ENCODE data around the gene CDK6. TPM values are rescaled to one million over a fixed set of nuclear protein-coding genes. Genes with fewer than 3 reads are reported as not detected.

Gene CDK6
- total and polyA plus RNA-seq, 10 of the 15 experiments (the other 5 are each of a cell fraction or from before 2014, with no cell fraction given) = 8.0 to 118 (median 45.8) TPM

GRCh38 chr7:92782855-92783254, 53.5 kb downstream of the CDK6 start:
- in situ Hi-C loops (cut with MboI) (no loop called here), intact Hi-C loops (cut with micrococcal nuclease; ENCODE audit: unreplicated experiment) (loop anchor here (2.0 to 5.0 kb wide), 2 partner anchors 16 to 49 kb away; no protein-coding TSS in a partner anchor)
- no peaks in the 10 kb centered on the region for H3K27me3 ChIP-seq (replicated peaks in 1 of 2; ENCODE audit: control insufficient read depth in 2 of 2, insufficient read depth in 2 of 2, low read length in 1 of 2)
- no peaks in the 10 kb centered on the region for H4K20me1 ChIP-seq (ENCODE audit: control insufficient read depth, insufficient read depth)
- TF ChIP-seq ZBTB11 (CRISPR knock-in tag; IDR thresholded peaks at IDR 0.05) = no peak
- TF ChIP-seq ATF3 (IDR thresholded peaks at IDR 0.05; ENCODE audit: borderline replicate concordance, extremely low read depth, low read depth, low read length) = no peak
- TF ChIP-seq RAD51 (IDR thresholded peaks at IDR 0.05) = no peak
- peaks cover 66% of the 10 kb centered on the region for H3K79me2 ChIP-seq (ENCODE audit: control insufficient read depth, insufficient read depth, low read length)
- peaks cover 24% of the 10 kb centered on the region; the same call in 1 of the 2 replicates for H3K4me1 ChIP-seq (ENCODE audit: control insufficient read depth, insufficient read depth, low read length)
- no peak overlapping the region for H3K9ac ChIP-seq (ENCODE audit: control insufficient read depth, insufficient read depth, low read length)
- CTCF ChIA-PET = interaction anchor here (1.7 to 3.5 kb wide), 3 partner anchors 9 to 17 kb away, joined by 4 to 14 read pairs (median 5); no protein-coding TSS in a partner anchor
- POLR2A ChIA-PET = interaction anchor here (1.1 to 2.8 kb wide), 3 partner anchors 10 to 21 kb away, joined by 3 to 9 read pairs (median 6); no protein-coding TSS in a partner anchor
- SMC1A ChIA-PET (ENCODE audit: uncharacterized antibody, unreplicated experiment) = interaction anchor here (0.7 to 4.7 kb wide), 10 partner anchors 10 to 142 kb away, joined by 3 to 34 read pairs (median 5); no protein-coding TSS in a partner anchor
- no peak overlapping the region for H3K4me2 ChIP-seq (ENCODE audit: control insufficient read depth, insufficient read depth)
- no peak for DNase-seq (ENCODE audit: low read depth, low spot score)
- RAD21 ChIA-PET (ENCODE audit: unreplicated experiment) = interaction anchor here (0.8 to 1.8 kb wide), 4 partner anchors 9 to 26 kb away, joined by 3 to 7 read pairs (median 4); no protein-coding TSS in a partner anchor
- H3K9me3 ChIP-seq (replicated peaks; ENCODE audit: control insufficient read depth, insufficient read depth, low read length) = peaks cover 3% of the 10 kb centered on the region; the same call in 2 of the 3 replicates
- H2AFZ ChIP-seq (ENCODE audit: control insufficient read depth, low read depth, low read length) = no peak overlapping the region
- 92% methylated on average over 3 of the region's 3 CpGs for WGBS (ENCODE audit: insufficient coverage, insufficient replicate concordance, low lambda C conversion rate, missing lambda C conversion rate)
- BruUV-seq (replicated peaks) = no TSS peak
- H3K36me3 ChIP-seq (ENCODE audit: control insufficient read depth in 2 of 2, insufficient read depth in 2 of 2, low read length in 1 of 2) = peaks cover 0 to 3% of the 10 kb centered on the region in 2 experiments; a peak in 3 of 4 replicates
- no peak overlapping the region for H3K27ac ChIP-seq (ENCODE audit: control insufficient read depth, insufficient read depth)
- FAIRE-seq = no peak
- H3K4me3 ChIP-seq = no peak overlapping the region
- no peak for ATAC-seq

All from GM12878 (cell line).